Measurements from ENCODE around the gene RNF38.

RNF38 gene

DNA sequence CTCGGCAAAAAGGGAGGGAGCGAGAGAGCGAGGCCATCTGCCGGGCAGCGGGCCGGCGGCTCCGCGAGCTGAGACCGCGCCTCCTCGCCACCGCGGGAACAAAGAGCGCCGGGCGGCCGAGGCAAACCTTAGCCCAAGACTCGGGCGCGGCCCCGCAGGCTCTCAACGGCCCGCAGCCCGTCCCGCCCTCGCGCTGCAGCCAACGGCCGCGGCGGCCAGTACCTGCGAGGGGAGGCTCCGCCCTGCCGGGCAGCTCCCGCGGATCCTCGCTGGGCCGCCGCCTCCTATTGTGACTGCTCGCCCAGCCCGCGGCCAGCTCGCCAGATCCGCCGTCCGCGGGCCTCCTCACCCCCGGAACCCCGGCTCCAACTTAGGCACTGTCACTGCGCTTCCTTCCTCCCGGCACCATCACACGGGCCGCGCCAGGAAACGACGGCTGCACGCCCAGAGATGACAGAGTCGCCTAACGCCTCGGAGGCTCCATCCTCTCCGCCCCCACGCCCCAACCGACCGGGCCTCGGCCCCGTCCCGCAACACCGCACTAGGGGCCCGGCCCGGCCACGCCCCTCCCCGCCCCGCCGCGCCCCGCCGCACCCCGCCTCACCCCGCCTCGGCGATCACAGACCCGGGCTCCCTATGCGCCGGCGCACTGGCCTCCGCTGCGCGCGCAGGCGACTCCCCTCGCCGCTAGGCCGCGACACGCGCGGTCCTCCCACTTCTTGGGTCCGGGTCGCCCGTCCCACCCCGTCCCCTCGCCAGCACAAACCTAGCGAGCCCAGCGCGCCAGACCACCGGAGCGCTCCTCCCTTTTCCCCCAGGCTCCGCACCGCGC is 479 bp upstream of the RNF38 start (continued):
- TF ChIP-seq ZNF549 (tag by site-specific recombination; IDR thresholded peaks at IDR 0.05) = peak; percentile 80
- TF ChIP-seq, protein P1, sequence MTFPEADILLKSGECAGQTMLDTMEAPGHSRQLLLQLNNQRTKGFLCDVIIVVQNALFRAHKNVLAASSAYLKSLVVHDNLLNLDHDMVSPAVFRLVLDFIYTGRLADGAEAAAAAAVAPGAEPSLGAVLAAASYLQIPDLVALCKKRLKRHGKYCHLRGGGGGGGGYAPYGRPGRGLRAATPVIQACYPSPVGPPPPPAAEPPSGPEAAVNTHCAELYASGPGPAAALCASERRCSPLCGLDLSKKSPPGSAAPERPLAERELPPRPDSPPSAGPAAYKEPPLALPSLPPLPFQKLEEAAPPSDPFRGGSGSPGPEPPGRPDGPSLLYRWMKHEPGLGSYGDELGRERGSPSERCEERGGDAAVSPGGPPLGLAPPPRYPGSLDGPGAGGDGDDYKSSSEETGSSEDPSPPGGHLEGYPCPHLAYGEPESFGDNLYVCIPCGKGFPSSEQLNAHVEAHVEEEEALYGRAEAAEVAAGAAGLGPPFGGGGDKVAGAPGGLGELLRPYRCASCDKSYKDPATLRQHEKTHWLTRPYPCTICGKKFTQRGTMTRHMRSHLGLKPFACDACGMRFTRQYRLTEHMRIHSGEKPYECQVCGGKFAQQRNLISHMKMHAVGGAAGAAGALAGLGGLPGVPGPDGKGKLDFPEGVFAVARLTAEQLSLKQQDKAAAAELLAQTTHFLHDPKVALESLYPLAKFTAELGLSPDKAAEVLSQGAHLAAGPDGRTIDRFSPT (tag by site-specific recombination; IDR thresholded peaks at IDR 0.05) = no peak
- TF ChIP-seq ZNF350 (tag by site-specific recombination; IDR thresholded peaks at IDR 0.05) = no peak
- TF ChIP-seq ZNF596 (tag by site-specific recombination; IDR thresholded peaks at IDR 0.05) = peak; percentile 78
- peak; percentile 93 for TF ChIP-seq KLF8 (tag by site-specific recombination; IDR thresholded peaks at IDR 0.05)
- TF ChIP-seq, protein P2, sequence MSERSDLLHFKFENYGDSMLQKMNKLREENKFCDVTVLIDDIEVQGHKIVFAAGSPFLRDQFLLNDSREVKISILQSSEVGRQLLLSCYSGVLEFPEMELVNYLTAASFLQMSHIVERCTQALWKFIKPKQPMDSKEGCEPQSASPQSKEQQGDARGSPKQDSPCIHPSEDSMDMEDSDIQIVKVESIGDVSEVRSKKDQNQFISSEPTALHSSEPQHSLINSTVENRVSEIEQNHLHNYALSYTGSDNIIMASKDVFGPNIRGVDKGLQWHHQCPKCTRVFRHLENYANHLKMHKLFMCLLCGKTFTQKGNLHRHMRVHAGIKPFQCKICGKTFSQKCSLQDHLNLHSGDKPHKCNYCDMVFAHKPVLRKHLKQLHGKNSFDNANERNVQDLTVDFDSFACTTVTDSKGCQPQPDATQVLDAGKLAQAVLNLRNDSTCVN (tag by site-specific recombination; optimal IDR thresholded peaks at IDR 0.05) = peak; percentile 82
- TF ChIP-seq ZNF530 (tag by site-specific recombination; IDR thresholded peaks at IDR 0.05; ENCODE audit: low read depth) = no peak
- TF ChIP-seq, protein P3, sequence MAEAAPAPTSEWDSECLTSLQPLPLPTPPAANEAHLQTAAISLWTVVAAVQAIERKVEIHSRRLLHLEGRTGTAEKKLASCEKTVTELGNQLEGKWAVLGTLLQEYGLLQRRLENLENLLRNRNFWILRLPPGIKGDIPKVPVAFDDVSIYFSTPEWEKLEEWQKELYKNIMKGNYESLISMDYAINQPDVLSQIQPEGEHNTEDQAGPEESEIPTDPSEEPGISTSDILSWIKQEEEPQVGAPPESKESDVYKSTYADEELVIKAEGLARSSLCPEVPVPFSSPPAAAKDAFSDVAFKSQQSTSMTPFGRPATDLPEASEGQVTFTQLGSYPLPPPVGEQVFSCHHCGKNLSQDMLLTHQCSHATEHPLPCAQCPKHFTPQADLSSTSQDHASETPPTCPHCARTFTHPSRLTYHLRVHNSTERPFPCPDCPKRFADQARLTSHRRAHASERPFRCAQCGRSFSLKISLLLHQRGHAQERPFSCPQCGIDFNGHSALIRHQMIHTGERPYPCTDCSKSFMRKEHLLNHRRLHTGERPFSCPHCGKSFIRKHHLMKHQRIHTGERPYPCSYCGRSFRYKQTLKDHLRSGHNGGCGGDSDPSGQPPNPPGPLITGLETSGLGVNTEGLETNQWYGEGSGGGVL (tag by site-specific recombination; IDR thresholded peaks at IDR 0.05) = peak; percentile 62; the same call in 1 of the 2 replicates
- peak; percentile 52; the same call in 1 of the 2 replicates for TF ChIP-seq ZEB2 (tag by site-specific recombination; IDR thresholded peaks at IDR 0.05)
- no peak for TF ChIP-seq ZNF623 (tag by site-specific recombination; IDR thresholded peaks at IDR 0.05)
- TF ChIP-seq GLIS1 (tag by site-specific recombination; IDR thresholded peaks at IDR 0.05) = peak; percentile 25; the same call in 1 of the 2 replicates
- no peak for TF ChIP-seq ZNF426 (tag by site-specific recombination; IDR thresholded peaks at IDR 0.05)
- TF ChIP-seq, protein P4, sequence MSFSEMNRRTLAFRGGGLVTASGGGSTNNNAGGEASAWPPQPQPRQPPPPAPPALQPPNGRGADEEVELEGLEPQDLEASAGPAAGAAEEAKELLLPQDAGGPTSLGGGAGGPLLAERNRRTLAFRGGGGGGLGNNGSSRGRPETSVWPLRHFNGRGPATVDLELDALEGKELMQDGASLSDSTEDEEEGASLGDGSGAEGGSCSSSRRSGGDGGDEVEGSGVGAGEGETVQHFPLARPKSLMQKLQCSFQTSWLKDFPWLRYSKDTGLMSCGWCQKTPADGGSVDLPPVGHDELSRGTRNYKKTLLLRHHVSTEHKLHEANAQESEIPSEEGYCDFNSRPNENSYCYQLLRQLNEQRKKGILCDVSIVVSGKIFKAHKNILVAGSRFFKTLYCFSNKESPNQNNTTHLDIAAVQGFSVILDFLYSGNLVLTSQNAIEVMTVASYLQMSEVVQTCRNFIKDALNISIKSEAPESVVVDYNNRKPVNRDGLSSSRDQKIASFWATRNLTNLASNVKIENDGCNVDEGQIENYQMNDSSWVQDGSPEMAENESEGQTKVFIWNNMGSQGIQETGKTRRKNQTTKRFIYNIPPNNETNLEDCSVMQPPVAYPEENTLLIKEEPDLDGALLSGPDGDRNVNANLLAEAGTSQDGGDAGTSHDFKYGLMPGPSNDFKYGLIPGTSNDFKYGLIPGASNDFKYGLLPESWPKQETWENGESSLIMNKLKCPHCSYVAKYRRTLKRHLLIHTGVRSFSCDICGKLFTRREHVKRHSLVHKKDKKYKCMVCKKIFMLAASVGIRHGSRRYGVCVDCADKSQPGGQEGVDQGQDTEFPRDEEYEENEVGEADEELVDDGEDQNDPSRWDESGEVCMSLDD (tag by site-specific recombination; IDR thresholded peaks at IDR 0.05) = peak; percentile 96
- TF ChIP-seq, protein P5, sequence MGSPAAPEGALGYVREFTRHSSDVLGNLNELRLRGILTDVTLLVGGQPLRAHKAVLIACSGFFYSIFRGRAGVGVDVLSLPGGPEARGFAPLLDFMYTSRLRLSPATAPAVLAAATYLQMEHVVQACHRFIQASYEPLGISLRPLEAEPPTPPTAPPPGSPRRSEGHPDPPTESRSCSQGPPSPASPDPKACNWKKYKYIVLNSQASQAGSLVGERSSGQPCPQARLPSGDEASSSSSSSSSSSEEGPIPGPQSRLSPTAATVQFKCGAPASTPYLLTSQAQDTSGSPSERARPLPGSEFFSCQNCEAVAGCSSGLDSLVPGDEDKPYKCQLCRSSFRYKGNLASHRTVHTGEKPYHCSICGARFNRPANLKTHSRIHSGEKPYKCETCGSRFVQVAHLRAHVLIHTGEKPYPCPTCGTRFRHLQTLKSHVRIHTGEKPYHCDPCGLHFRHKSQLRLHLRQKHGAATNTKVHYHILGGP (tag by site-specific recombination; IDR thresholded peaks at IDR 0.05) = no peak
- TF ChIP-seq KLF1 (tag by site-specific recombination; IDR thresholded peaks at IDR 0.05) = peak; percentile 91
- no peak for TF ChIP-seq OSR2 (tag by site-specific recombination; IDR thresholded peaks at IDR 0.05)
- TF ChIP-seq KLF10 (tag by site-specific recombination; IDR thresholded peaks at IDR 0.05) = peak; percentile 86
- peak; percentile 65 for TF ChIP-seq ZNF600 (tag by site-specific recombination; IDR thresholded peaks at IDR 0.05)
- TF ChIP-seq, protein P6, sequence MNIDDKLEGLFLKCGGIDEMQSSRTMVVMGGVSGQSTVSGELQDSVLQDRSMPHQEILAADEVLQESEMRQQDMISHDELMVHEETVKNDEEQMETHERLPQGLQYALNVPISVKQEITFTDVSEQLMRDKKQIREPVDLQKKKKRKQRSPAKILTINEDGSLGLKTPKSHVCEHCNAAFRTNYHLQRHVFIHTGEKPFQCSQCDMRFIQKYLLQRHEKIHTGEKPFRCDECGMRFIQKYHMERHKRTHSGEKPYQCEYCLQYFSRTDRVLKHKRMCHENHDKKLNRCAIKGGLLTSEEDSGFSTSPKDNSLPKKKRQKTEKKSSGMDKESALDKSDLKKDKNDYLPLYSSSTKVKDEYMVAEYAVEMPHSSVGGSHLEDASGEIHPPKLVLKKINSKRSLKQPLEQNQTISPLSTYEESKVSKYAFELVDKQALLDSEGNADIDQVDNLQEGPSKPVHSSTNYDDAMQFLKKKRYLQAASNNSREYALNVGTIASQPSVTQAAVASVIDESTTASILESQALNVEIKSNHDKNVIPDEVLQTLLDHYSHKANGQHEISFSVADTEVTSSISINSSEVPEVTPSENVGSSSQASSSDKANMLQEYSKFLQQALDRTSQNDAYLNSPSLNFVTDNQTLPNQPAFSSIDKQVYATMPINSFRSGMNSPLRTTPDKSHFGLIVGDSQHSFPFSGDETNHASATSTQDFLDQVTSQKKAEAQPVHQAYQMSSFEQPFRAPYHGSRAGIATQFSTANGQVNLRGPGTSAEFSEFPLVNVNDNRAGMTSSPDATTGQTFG (tag by site-specific recombination; IDR thresholded peaks at IDR 0.05; ENCODE audit: borderline replicate concordance) = no peak
- no peak for TF ChIP-seq ZNF701 (tag by site-specific recombination; IDR thresholded peaks at IDR 0.05)
- TF ChIP-seq, protein P7, sequence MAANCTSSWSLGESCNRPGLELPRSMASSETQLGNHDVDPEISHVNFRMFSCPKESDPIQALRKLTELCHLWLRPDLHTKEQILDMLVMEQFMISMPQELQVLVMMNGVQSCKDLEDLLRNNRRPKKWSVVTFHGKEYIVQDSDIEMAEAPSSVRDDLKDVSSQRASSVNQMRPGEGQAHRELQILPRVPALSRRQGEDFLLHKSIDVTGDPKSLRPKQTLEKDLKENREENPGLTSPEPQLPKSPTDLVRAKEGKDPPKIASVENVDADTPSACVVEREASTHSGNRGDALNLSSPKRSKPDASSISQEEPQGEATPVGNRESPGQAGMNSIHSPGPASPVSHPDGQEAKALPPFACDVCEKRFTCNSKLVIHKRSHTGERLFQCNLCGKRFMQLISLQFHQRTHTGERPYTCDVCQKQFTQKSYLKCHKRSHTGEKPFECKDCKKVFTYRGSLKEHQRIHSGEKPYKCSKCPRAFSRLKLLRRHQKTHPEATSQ (tag by site-specific recombination; IDR thresholded peaks at IDR 0.05) = no peak
- TF ChIP-seq ZNF658 (tag by site-specific recombination; IDR thresholded peaks at IDR 0.05) = no peak
- peak; percentile 67; the same call in 1 of the 2 replicates for TF ChIP-seq KLF7 (tag by site-specific recombination; IDR thresholded peaks at IDR 0.05; ENCODE audit: borderline replicate concordance)

All from HEK293 (cell line).